HG03378 (cell line): ENCODE results near the gene KCNJ9.

Experiments used
- ATAC-seq: cut with Tn5 transposase; IDR thresholded peaks from one replicate; pipeline ENCODE4 v1.9.1; 2021; ENCODE audit warnings: mild to moderate bottlenecking, moderate library complexity; ENCODE audit not compliant: unreplicated experiment

KCNJ9 gene

GRCh38 chr1:160066829-160067745 lies 14.3 kb upstream of the KCNJ9 start:
- ATAC-seq: no peak

GRCh38 chr1:160068225-160068624 lies 13.1 kb upstream of the KCNJ9 start:
- no peak for ATAC-seq

DNA sequence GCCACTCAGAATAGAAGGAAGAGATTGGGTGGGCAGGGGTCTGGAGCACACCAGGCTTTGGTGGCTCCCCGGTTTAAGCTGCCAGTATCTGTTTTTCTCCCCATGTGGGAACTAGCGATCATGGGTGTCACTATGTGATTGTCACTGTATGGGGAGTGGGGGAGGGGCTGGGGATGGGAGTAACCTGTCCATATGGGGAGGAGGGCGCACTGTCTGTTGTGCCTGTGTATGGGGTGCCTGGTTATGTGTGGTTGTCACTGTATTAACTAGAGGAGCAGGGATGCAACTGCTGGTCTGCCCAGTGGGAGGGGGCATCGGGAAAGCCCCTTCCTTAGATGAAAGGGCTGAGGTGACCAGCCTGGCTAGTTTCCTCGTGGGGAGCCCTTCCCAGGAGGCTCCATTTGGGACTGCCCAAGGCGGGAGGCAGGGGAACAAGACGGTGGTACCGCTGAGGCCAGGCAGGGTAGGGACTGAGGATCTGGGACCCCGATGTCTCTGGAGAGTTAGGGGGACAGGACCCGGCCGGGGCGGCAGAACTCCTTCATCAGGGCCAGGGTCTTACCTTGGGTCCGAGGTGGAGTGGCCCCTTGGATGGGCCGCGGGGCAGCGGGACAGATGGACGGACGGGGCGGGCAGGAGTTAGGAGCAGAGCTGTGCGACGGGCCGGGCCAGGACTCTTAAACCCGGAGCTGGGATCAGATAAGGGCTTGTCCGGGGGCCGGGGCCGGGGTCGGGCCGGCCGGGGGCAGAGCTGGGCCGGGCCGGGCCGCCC lies 11.7 kb upstream of the KCNJ9 start, which contains the start of gene KCNJ10:
TSS of gene KCNJ10 (minus strand) at position 701 of the 772 bp plus-strand sequence. CDS start 27,628 bp downstream, outside the sequence.
- no peak for ATAC-seq

DNA sequence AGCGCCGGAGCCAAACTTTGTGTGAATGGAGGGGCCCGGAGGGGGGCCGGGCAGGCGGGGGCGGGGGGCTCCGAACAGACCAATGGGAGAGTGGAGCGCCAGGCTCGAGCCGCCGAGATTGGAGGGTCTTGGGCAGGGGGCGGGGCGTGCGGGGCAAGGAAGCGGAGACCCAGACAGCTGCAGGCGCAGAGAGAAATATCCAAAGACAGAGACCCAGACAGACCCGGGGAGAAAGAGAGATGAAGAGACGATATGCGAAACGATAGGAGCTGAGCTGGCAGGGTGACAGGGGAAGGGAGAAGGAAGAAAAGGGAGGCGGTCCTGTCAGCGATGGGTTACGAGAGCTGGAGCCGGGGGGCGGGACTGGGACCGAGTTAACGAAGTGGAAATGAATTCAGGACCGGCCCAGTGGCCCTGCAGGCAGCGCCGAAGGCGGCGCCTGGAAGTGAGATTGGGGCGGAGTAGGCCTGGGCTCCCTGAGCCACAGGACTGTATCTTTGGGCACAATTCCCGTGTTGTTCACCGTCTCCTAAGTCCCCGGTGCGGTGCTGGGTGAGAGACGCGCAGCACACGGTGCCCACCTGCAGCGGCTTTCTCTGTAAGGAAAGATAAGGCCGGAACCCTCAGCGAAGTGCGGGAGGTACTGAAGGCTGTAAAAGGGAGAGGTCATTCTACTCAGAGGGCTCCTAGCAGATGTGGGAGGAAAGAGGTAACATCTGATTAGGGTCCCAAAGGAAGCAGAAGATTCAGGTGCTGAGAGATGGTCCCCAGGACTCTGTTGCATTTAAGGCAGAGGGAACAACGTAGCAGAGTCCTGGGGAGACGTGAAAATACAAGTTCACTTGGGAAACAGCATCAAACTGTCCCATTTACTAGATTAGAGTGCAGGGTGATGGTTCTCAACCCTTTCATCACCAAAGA lies 10.8 kb upstream of the KCNJ9 start:
- no peak for ATAC-seq

DNA sequence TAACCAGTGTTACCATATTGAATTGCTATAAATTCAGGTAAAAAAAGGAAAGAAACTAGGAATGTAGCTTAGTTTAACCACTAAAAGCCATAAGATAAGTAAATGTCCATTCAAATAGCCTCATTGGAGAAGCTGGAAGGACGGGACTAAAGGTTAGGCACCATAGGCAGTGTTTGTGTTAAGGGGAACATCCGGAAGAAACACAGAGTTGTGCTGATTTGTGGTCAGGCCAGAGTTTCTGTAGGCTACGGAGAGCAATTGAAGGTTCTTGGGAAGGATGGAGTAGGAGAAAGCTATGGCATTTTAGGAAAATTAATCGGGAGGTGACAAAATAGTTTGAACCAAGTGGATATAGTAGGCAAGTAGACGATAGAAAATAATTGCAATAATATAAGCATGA lies 10.0 kb upstream of the KCNJ9 start:
- ATAC-seq: no peak

DNA sequence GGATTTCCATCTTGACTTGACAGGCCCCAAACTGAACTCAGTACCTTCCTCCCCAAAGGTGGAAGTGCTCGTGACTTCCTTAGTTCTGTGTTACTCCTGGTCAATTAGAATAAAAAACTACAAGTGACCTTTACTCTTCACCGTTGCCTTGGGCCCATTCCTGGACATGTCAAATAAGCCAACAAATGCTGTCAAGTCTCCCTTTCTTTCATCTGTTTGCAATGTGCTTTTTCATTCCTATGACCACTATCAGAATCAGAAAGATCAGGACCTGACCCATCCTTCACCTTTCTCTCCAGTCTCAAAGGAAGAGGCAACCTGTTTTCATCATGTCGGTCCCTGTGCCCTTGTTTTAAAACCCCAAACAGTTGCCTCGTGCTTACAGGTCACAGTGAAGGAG lies 6.5 kb upstream of the KCNJ9 start:
- ATAC-seq: no peak

- ATAC-seq: no peak
Observed at GRCh38 chr1:160075836-160076235, 5.5 kb upstream of the KCNJ9 start.

DNA sequence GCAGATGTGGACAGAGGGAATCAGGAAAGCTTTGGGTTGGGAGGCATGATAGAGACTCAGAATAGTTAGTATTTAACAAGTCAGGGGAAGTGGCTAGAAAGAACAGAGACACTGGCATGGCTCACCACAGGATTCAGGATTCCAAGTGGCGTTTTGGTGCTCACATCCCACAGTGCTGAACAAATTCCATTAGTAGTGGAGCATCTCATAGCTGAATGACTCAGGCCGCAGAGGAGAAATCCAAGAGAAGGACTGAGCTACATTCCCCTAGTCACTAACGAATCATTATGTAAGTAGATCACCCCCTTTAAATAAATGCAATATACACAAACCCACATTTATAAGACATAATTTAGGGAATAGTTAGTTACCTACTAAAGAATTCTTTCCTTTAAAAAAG lies 5.0 kb upstream of the KCNJ9 start:
- no peak for ATAC-seq

DNA sequence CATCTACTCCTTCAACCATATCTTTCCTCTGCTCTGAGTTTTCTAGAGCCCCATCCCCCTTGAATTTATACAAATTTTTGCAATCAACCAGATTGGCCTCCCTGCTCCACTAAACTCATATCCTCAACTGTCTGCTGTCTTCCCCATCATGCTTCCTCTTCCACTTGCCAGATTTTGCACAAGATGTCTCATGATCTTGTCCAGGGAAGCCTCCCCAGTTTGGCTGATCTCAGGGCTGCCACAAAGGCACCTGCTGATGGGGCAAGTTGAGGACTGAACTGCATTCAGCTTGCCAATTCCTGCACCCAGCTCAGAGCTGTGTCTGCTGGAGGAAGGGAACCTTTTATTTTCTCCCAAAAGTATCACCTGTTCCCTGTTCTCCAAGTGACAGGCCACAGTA lies 3.9 kb upstream of the KCNJ9 start:
- ATAC-seq: no peak

GRCh38 chr1:160078512-160079195 lies 2.7 kb upstream of the KCNJ9 start:
- ATAC-seq: no peak

- no peak for ATAC-seq
Observed at GRCh38 chr1:160079448-160079847, 1.9 kb upstream of the KCNJ9 start.

- ATAC-seq: no peak
Observed at GRCh38 chr1:160080381-160081100, 797 bp upstream of the KCNJ9 start.

DNA sequence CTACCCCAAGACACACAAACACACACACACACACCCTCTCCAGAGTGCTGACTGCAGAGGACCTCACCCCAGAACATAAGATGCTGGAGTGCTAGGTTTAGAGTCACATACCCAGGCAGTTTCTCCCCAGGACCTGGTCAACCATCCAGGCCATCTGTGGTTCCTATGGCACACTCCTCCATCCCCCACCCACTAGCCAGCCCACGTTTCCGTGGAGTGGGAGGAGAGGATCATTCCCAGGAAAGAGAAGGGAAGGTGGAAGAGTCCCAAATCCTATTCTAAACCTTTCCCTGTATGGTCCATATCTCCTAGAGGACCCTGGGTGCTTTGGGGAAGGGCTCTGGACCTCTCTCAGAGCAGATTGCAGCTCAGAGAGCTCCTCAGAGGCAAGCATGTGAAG lies 1.1 kb downstream of the KCNJ9 start:
- ATAC-seq: no peak

GRCh38 chr1:160082926-160083325 lies 1.6 kb downstream of the KCNJ9 start:
- ATAC-seq: no peak

GRCh38 chr1:160083968-160084770 lies 2.8 kb downstream of the KCNJ9 start:
- no peak for ATAC-seq

- no peak for ATAC-seq
Observed at GRCh38 chr1:160084771-160085321, 3.5 kb downstream of the KCNJ9 start.

GRCh38 chr1:160085686-160086455 lies 4.5 kb downstream of the KCNJ9 start:
- no peak for ATAC-seq

DNA sequence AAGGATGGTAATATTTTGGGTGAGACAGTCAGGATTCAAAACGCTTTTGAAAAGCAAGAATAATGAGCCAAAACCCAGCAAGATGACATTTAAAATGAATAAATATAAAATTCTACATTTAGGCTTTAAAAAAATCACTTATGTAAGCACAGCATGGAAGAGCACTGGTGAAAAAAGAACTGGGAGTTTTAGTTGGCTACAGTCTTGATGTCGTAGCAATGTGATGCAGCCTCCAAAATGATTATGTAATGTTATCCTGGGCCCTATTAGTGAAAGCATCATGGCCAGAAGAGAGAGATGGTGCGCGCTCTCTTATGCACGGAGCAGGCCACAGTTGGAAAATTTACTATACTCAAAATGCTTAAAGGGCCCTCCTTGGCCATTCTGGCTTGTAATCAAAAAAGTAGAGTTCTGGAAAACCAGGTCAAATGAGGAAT lies 5.1 kb downstream of the KCNJ9 start:
- no peak for ATAC-seq
